DND-41 (cell line): Measurements from ENCODE around the gene RHOXF1.
"Not testable (repeated sequence)": the region's sequence is repeated elsewhere in the genome, so short reads cannot be mapped to it uniquely, and the experiment has no call there.

Experiments
- ATAC-seq: fragments of 200-7000 bp; cut with Tn5 transposase; 3 replicates; pipeline ENCODE4 v1.9.1; 2021; ENCODE audit warnings: low read depth; ENCODE audit not compliant: insufficient read depth
- DNase-seq: peaks from one replicate; pipeline ENCODE4 v3.0.0-alpha.2; 2020
- H2AFZ ChIP-seq: 2 replicates; pipeline ENCODE4 v1.6.0; 2012; ENCODE audit warnings: low read depth, low read length
- H3K27ac ChIP-seq: 2 replicates; pipeline ENCODE4 v1.5.1; 2012; ENCODE audit warnings: low read length, inconsistent platforms
- H3K27me3 ChIP-seq: fragments of 200-600 bp; sonication (generic); 2 replicates; pipeline ENCODE4 v1.6.0; 2012; ENCODE audit warnings: low read length, mild to moderate bottlenecking, inconsistent platforms; ENCODE audit not compliant: insufficient read depth, poor library complexity
- H3K36me3 ChIP-seq: 2 replicates; pipeline ENCODE4 v1.5.1; 2012; ENCODE audit warnings: low read length, inconsistent platforms; ENCODE audit not compliant: insufficient read depth
- H3K4me1 ChIP-seq: 2 replicates; pipeline ENCODE4 v1.5.1; 2012; ENCODE audit warnings: mild to moderate bottlenecking, low read length; ENCODE audit not compliant: insufficient read depth
- H3K4me2 ChIP-seq: 2 replicates; pipeline ENCODE4 v1.6.0; 2012; ENCODE audit warnings: mild to moderate bottlenecking, moderate library complexity, low read length, inconsistent platforms; ENCODE audit not compliant: insufficient read depth
- H3K4me3 ChIP-seq, 2 experiments: fragments of 200-600 bp in 1 of 2; shearing (Covaris generic) in 1 of 2; 2 replicates each; pipeline ENCODE4 v1.5.1; 2012 to 2016; ENCODE audit warnings: inconsistent platforms in 2 of 2, low read length in 2 of 2, mild to moderate bottlenecking in 2 of 2, low read depth in 1 of 2, moderate library complexity in 1 of 2
- H3K79me2 ChIP-seq: 2 replicates; pipeline ENCODE4 v1.6.0; 2012; ENCODE audit warnings: low read length, inconsistent platforms; ENCODE audit not compliant: insufficient read depth
- H3K9ac ChIP-seq: 2 replicates; pipeline ENCODE4 v1.6.0; 2012; ENCODE audit warnings: low read depth, mild to moderate bottlenecking, inconsistent platforms, low read length, moderate library complexity
- H3K9me3 ChIP-seq: 2 replicates; pipeline ENCODE4 v1.5.1; 2012; ENCODE audit warnings: low read length, moderate library complexity, mild to moderate bottlenecking, inconsistent platforms; ENCODE audit not compliant: insufficient read depth, severe bottlenecking
- H4K20me1 ChIP-seq: 2 replicates; pipeline ENCODE4 v1.6.0; 2012; ENCODE audit warnings: low read length; ENCODE audit not compliant: insufficient read depth
- EZH2 ChIP-seq: IDR thresholded peaks from 3 replicates; pipeline ENCODE4 v1.6.1; 2012; ENCODE audit warnings: borderline replicate concordance, low read depth, mild to moderate bottlenecking, moderate library complexity, low read length, inconsistent platforms; ENCODE audit not compliant: severe bottlenecking
- TF ChIP-seq, protein P1 (sequence below): IDR thresholded peaks from 2 replicates; pipeline ENCODE4 v1.5.1; 2012; ENCODE audit warnings: borderline replicate concordance, low read length, moderate library complexity, mild to moderate bottlenecking; ENCODE audit not compliant: poor library complexity, severe bottlenecking; ENCODE audit errors: extremely low read depth

Gene RHOXF1

DNA sequence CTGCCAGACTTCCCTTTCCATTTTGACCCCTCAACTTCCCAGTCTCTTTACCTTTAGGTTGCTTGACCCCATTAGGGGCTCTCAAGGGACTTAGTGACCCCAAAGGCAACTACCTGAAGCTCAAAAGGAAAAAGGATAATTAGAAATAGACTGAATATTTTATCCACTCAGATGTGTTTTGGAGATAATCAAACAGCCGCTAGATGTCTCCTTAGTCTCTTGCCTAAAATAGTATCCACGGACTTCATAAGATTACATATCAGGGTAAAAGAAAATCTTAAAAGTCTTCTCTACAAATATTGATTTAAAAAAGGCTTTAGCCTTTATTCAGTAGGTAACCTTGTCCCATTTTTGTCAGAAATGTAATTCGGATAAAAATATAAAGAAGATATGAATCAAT lies 21.7 kb upstream of the RHOXF1 start:
- no peak overlapping the region for H3K27ac ChIP-seq
- no peaks in the 10 kb centered on the region for H3K79me2 ChIP-seq
- no peaks in the 10 kb centered on the region for H3K4me1 ChIP-seq
- no peaks in the 10 kb centered on the region for H3K36me3 ChIP-seq
- TF ChIP-seq, protein P1, sequence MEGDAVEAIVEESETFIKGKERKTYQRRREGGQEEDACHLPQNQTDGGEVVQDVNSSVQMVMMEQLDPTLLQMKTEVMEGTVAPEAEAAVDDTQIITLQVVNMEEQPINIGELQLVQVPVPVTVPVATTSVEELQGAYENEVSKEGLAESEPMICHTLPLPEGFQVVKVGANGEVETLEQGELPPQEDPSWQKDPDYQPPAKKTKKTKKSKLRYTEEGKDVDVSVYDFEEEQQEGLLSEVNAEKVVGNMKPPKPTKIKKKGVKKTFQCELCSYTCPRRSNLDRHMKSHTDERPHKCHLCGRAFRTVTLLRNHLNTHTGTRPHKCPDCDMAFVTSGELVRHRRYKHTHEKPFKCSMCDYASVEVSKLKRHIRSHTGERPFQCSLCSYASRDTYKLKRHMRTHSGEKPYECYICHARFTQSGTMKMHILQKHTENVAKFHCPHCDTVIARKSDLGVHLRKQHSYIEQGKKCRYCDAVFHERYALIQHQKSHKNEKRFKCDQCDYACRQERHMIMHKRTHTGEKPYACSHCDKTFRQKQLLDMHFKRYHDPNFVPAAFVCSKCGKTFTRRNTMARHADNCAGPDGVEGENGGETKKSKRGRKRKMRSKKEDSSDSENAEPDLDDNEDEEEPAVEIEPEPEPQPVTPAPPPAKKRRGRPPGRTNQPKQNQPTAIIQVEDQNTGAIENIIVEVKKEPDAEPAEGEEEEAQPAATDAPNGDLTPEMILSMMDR, result no peak
- no peak for TF ChIP-seq EZH2
- no peaks in the 10 kb centered on the region for H3K9me3 ChIP-seq
- ATAC-seq, result no peak
- no peak overlapping the region for H3K9ac ChIP-seq
- H2AFZ ChIP-seq, result no peak overlapping the region
- H3K4me3 ChIP-seq, result no peak overlapping the region
- DNase-seq, result no peak
- H3K27me3 ChIP-seq, result no peaks in the 10 kb centered on the region
- no peaks in the 10 kb centered on the region for H4K20me1 ChIP-seq
- H3K4me2 ChIP-seq, result no peak overlapping the region

- no peaks in the 10 kb centered on the region for H3K36me3 ChIP-seq
- no peak overlapping the region for H3K4me2 ChIP-seq
Observed at GRCh38 chrX:120136840-120137239, 21.1 kb upstream of the RHOXF1 start.

DNA sequence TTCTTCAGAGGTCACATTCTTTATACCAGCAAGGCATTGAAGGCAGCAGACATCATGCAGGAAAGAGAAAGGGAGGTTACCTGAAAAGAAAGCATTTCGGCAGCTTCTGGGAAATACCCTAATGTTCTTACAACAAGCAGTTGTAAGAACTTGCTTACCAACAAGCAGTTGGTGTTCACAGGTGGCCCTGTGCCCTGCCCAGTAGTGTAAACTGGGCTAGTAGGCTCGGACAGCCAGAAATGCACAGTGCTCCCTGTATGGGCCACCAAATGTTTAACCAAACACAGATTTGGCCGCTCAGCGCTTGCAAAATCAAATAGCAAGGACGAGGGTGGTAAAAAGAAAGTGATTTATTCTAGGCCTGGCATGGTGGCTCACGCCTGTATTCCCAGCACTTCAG lies 20.4 kb upstream of the RHOXF1 start:
- Histone ChIP-seq H3K9ac (no peak overlapping the region), H3K27me3 (no peaks in the 10 kb centered on the region), H3K4me1 (no peaks in the 10 kb centered on the region), H4K20me1 (no peaks in the 10 kb centered on the region), H2AFZ (no peak overlapping the region), H3K27ac (no peak overlapping the region), H3K79me2 (no peaks in the 10 kb centered on the region), H3K9me3 (no peaks in the 10 kb centered on the region), H3K36me3 (no peaks in the 10 kb centered on the region), H3K4me3 (no peak overlapping the region), H3K4me2 (no peak overlapping the region)
- TF ChIP-seq, protein P1, result no peak
- no peak for TF ChIP-seq EZH2
- ATAC-seq (no peak), DNase-seq (no peak)

More at GRCh38 chrX:120136840-120137239, 21.1 kb upstream of the RHOXF1 start:
- no peak overlapping the region for H2AFZ ChIP-seq
- H3K9ac ChIP-seq, result no peak overlapping the region
- no peaks in the 10 kb centered on the region for H3K4me1 ChIP-seq
- no peaks in the 10 kb centered on the region for H4K20me1 ChIP-seq
- ATAC-seq, result no peak
- H3K27ac ChIP-seq, result no peak overlapping the region
- no peaks in the 10 kb centered on the region for H3K79me2 ChIP-seq
- H3K4me3 ChIP-seq, result no peak overlapping the region
- no peaks in the 10 kb centered on the region for H3K9me3 ChIP-seq
- DNase-seq, result no peak
- no peaks in the 10 kb centered on the region for H3K27me3 ChIP-seq
- TF ChIP-seq, protein P1, result no peak
- TF ChIP-seq EZH2, result no peak

- not testable (repeated sequence) for H3K27ac ChIP-seq, H3K36me3 ChIP-seq, H3K79me2 ChIP-seq, H3K27me3 ChIP-seq, H3K9me3 ChIP-seq, H3K4me3 ChIP-seq, H2AFZ ChIP-seq, H4K20me1 ChIP-seq, DNase-seq, H3K4me1 ChIP-seq, H3K9ac ChIP-seq, ATAC-seq, H3K4me2 ChIP-seq
Observed at GRCh38 chrX:120128306-120128846, 12.7 kb upstream of the RHOXF1 start.
